NCI-H774 (cell line): ENCODE measurements around the gene PMPCB.

ENCODE experiments used
- DNase-seq: peaks from one replicate; lab custom pipeline; 2025; lab: John Stamatoyannopoulos, UW

PMPCB gene

GRCh38 chr7:103336761-103337160, 39.5 kb downstream of the PMPCB start:
- DNase-seq = no peak

GRCh38 chr7:103338864-103339263, 41.6 kb downstream of the PMPCB start:
- no peak for DNase-seq

- no peak for DNase-seq
Observed at GRCh38 chr7:103341466-103341865, 44.2 kb downstream of the PMPCB start.

GRCh38 chr7:103343332-103343731, 46.1 kb downstream of the PMPCB start:
- no peak for DNase-seq

GRCh38 chr7:103343758-103344452, 46.7 kb downstream of the PMPCB start:
- peak; percentile 4 for DNase-seq

GRCh38 chr7:103344453-103345149, 47.4 kb downstream of the PMPCB start, which contains the start of gene DNAJC2:
Gene DNAJC2, minus strand, starts transcription at chr7:103344767. Its CDS starts 145 bp downstream, at chr7:103344622.
- peak; percentile 90 for DNase-seq

GRCh38 chr7:103346396-103346795, 49.2 kb downstream of the PMPCB start:
- DNase-seq = no peak

- peak; percentile 85 for DNase-seq
Observed at GRCh38 chr7:103347507-103348267, 50.5 kb downstream of the PMPCB start, which contains the start of gene PSMC2. Gene PSMC2, plus strand, starts transcription at chr7:103347643. Its CDS starts 69 bp downstream, at chr7:103347712.

GRCh38 chr7:103348452-103348851, 51.2 kb downstream of the PMPCB start:
- DNase-seq = no peak

- no peak for DNase-seq
Observed at GRCh38 chr7:103348959-103349358, 51.7 kb downstream of the PMPCB start.

GRCh38 chr7:103349805-103350204, 52.6 kb downstream of the PMPCB start:
- DNase-seq = no peak
